Stimulated activated CD8-positive, alpha-beta memory T cell treated with anti-CD3 and anti-CD28 coated beads, Interleukin-4, amount 100 ng/mL, for 1 hour (primary cell): ENCODE data around the gene MAGEA8.
"Not testable (repeated sequence)": the region's sequence is repeated elsewhere in the genome, so short reads cannot be mapped to it uniquely, and the experiment has no call there.

Experiments used
- DNase-seq, 2 donors: peaks; one replicate each; pipeline ENCODE4 v3.0.0-alpha.2; 2020; ENCODE audit warnings: low read depth in 2 of 2, low spot score in 1 of 2

Gene MAGEA8

DNA sequence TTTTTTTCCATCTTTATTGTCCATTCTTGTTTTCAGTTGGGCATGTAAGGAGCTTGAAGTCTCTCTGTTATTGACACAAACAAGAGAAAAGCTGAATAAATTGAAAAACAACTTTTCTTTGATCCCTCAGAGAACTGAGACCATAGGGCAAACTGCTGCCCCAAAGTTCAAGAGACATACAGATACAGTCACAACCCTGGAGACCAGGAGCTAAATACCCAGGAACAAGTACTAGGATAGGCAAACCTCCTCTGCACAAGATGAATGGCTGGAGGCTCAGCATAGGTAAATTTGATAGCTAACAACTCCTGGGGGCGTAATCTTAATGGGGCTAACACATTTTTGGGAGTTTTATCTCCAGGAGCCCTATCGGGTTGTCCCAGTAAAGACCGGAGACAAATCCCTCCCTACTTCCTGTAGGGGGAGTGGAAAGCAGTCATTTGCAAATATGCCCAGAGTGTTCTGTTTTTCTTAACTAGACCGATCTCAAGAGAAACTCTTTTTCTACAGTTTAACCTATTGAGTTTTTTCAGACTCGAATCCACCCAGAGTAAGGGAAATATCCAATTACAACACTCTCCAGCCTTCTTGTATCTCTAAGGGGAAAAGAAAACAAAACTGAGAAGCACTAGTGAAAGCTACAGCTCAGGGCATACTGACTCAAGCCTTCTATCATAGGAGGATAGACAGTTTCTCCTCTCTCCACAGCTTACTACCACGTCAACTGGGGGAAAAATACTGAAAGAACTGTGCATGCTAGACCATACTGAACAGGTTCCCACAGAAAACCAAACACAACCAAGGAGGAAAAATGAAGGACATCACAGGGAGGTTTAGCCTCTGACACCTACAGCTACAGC lies 23.1 kb downstream of the MAGEA8 start:
- no peak for DNase-seq

DNA sequence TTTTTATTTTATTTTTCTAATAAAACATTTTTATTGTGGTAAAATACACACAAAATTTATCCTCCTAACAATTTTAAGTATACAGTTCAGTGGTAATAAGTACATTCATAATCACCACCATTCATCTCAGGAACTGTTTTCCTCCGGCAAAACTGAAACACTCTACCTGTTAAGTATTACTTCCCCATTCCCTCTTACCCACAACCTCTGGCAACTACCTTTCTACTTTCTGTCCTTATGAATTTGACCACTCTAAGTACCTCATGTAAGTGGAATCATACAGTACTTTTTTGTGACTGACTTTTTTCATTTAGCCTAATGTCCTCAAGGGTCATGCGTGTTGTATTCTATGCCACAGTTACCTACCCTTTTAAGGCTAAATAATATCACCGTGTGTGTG lies 27.3 kb downstream of the MAGEA8 start:
- no peak for DNase-seq

- no peak for DNase-seq
These were observed 27.7 kb downstream of the MAGEA8 start for GRCh38 chrX:149908727-149909126.

DNA sequence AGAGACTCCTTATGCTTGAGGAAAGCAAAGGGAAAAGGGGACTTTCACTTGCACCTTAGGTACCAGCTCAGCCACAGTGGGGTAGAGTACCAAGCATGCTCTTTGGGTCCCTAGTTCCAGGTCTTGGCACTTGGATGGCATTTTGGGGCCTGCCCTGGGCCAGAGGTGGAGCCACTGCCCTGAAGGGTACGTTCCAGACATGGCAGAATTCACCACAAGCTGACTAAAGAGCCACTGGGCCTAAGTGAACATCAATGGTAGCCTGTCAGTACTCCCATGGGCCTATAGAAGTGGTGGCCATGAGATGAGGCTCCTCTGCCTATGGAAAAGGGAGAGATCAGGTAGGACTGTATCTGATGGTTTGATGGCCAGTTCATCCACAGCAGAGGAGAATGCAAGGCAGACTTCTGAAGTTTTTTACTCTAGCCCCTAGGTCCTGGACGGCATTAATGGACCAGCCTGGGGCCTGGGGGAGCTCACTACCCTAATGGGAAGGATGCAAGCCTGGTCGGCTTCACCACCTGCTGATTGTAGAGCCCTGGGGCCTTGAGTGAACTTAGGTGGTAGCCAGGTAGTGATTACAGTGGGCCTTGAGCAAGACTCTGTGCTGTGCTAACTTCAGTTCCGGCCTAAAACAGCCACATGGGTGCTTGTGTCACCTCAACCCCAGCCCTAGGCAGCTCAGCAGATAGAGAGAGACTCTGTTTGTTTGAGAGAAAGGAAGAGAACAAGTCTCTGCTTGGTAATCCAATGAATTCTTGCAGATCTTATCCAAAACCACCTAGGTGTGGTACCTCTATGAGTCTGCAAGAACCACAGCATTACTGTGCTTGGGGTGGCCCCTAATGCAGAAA lies 28.6 kb downstream of the MAGEA8 start:
- no peak for DNase-seq

GRCh38 chrX:149910178-149910695 lies 29.3 kb downstream of the MAGEA8 start:
- no peak for DNase-seq

- no peak for DNase-seq
These were observed 35.9 kb downstream of the MAGEA8 start for GRCh38 chrX:149916745-149917392.

DNA sequence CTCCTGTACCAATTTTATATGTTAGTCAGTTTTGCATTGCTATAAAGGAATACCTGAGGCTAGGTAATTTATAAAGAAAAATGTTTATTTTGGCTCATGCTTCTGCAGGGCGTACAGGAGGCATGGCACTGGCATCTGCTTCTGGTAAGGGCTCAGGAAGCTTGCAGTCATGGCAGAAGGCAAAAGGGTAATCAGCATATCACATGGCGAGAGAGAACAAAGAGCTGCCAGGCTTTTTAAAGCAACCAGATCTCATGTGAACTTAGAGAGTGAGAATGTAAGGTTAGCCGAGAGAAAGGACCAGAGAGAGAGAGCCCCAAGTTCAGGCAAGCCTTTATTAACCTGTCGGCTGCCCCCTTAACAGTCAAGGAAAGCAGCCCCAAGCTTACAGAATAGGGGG lies 42.9 kb downstream of the MAGEA8 start:
- DNase-seq, result not testable (repeated sequence)

GRCh38 chrX:149924434-149924833 lies 43.5 kb downstream of the MAGEA8 start:
- not testable (repeated sequence) for DNase-seq

DNA sequence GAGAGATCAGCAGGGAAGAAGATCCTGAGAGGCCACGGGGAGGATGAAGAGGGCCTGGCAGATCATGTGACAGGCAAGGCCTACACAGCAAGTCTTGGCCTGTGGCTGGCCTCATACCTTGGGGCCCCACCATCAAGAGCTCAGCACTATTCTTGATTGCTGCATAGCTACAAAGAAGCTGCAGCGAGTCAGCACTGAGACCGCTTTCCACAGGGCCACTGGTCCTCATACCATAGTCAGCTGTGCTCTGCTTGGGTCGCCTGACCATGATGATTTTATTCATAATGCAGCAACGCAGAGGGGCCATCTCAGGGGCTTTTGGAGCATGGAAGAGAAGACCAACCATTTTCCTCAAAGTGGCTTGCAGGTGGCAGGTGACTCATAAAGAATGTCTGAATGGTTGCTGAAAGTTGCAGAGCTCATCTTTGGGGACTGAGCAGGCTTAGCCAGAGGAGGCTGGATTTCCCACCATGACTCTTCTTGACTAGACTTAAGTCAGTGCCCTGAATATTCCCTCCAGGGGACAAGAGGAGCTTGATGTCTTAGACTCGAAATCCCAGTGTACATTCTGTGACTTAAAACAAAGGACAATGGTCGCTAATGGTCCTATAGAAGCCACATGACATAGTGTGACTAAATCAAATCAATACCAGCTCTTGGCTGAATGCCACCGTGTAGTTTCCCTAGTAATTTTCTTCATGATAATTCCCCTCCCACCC lies 46.4 kb downstream of the MAGEA8 start:
- DNase-seq, result not testable (repeated sequence)

DNA sequence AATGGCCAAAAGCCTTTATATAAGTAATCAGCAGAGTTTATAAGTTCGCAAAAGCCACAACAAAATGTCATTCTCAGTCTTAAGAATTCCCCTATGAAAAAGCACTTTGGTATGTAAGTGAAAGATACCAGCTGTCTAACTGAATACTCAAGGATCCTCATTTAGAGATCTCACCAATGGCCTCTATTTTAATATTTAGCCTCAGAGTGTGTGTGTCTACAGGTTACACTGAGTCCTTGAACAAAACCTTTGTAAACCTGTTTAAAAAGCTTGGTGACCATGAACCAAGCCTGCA lies 46.9 kb downstream of the MAGEA8 start:
- DNase-seq, result not testable (repeated sequence)

GRCh38 chrX:149928635-149929034 lies 47.7 kb downstream of the MAGEA8 start:
- not testable (repeated sequence) for DNase-seq

- DNase-seq, result not testable (repeated sequence)
These were observed 48.4 kb downstream of the MAGEA8 start, which contains the start of gene HSFX4 for GRCh38 chrX:149929400-149929799. TSS of gene HSFX4 (plus strand) at chrX:149929573. CDS start at chrX:149929645, 72 bp downstream.

DNA sequence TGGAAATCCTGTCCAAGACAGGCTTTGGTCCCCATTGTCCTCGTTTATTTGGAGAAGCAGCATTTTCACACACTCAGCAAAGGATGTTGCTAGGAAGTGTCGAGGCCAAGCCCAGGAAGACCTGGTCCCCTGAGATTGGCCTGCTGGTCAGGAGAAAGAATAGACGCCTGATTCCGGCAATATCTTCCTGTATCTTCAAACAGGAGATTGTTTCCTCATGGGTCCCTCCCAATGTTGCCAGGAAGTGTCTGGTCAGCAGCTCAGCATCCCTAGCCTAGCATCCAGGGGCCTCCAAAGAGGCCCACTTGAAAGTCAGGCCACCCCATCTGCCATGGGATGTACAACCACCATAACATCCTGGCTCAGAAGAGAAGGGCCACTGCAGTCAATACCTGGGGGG lies 50.4 kb downstream of the MAGEA8 start:
- not testable (repeated sequence) for DNase-seq

DNA sequence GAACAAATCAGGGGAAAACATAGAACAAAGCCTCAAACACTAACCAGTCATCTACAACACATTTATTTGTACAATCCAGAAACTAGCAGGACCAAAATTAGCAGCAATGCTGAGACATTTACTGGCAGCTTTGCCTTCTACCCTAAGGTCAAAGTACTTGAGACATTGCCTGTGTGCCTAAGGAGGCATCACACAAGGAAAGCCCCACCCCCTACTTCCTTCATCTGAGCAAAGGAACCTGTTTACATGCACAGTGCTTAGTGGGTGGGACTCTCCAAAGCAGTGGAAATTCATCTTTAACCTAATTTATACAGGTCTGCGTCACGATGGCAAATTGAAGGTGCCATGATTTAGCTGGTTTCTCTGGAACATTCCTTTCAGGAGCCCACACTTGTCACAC lies 51.2 kb downstream of the MAGEA8 start:
- DNase-seq, result not testable (repeated sequence)

GRCh38 chrX:149932970-149933369 lies 52.0 kb downstream of the MAGEA8 start:
- DNase-seq, result not testable (repeated sequence)

GRCh38 chrX:149933547-149933946 lies 52.6 kb downstream of the MAGEA8 start:
- not testable (repeated sequence) for DNase-seq
